K562 (cell line): ENCODE measurements around the gene SEPHS1. TPM values are rescaled to one million over a fixed set of nuclear protein-coding genes. Genes with fewer than 3 reads are reported as not detected.

Source experiments
- MAZ ChIP-seq, 2 experiments: fragments of 450-650 bp in 1 of 2; sonication (generic) in 1 of 2; formaldehyde crosslinking; IDR thresholded peaks in 1 of 2; conservative IDR thresholded peaks in 1 of 2; 2 replicates each; pipeline versions ENCODE4 v1.4.0 to v1.5.0; 2020; ENCODE audit warnings: mild to moderate bottlenecking in 1 of 2, missing genetic modification reagents in 1 of 2
- ZNF644 ChIP-seq: fragments of 200-800 bp; sonication (Bioruptor generic); IDR thresholded peaks from 2 replicates; pipeline ENCODE4 v1.6.1; 2016; ENCODE audit warnings: low read depth, missing genetic modification characterization, missing compliant biosample characterization
- polyA plus RNA-seq, 8 experiments: library from polyadenylated mRNA; depleted of rRNA in 4 of 8; stranded (reverse) in 5 of 8; unstranded in 3 of 8; fragments of >200 nt; fragmentation: Nextera tagmentation in 2 of 8; fragmentation: Illumina TruSeq in 1 of 8; extraction: Ambion mirVana in 2 of 8; extraction: Trizol in 1 of 8; gene quantifications; 2 replicates each; pipeline versions ENCODE4 v1.2.1 to v1.2.3, GENCODE V29; 2011 to 2014; ENCODE audit warnings: inconsistent platforms in 1 of 8, missing spikeins in 1 of 8
- total RNA-seq, 7 experiments: library from RNA; depleted of rRNA in 6 of 7; stranded (reverse); fragments of >200 nt in 6 of 7; fragmentation: Illumina TruSeq in 2 of 7; extraction: Trizol in 2 of 7; gene quantifications; 2 replicates each; pipeline versions ENCODE4 v1.2.1 to v1.2.3, GENCODE V29; 2011 to 2021; ENCODE audit warnings: low replicate concordance in 1 of 7
- TF ChIP-seq, protein P1 (sequence below), 2 experiments: fragments of 450-650 bp; IDR thresholded peaks; 2 replicates each; pipeline ENCODE4 v1.6.1; 2016; ENCODE audit warnings: mild to moderate bottlenecking in 2 of 2, borderline replicate concordance in 1 of 2, low read depth in 1 of 2, moderate library complexity in 1 of 2

Gene SEPHS1
- total and polyA plus RNA-seq, 9 of the 15 experiments (the other 6 are each of a cell fraction or from before 2014, with no cell fraction given): 14.7 to 82.8 (median 41.8) TPM

GRCh38 chr10:13309792-13310191, 38.3 kb downstream of the SEPHS1 start (continued):
- TF ChIP-seq ZNF644 (tag) (no peak), MAZ (CRISPR knock-in tag; conservative IDR thresholded peaks at IDR 0.05 in 1 of 2, IDR thresholded peaks at IDR 0.05 in 1 of 2) (no peak)
- TF ChIP-seq, protein P1, sequence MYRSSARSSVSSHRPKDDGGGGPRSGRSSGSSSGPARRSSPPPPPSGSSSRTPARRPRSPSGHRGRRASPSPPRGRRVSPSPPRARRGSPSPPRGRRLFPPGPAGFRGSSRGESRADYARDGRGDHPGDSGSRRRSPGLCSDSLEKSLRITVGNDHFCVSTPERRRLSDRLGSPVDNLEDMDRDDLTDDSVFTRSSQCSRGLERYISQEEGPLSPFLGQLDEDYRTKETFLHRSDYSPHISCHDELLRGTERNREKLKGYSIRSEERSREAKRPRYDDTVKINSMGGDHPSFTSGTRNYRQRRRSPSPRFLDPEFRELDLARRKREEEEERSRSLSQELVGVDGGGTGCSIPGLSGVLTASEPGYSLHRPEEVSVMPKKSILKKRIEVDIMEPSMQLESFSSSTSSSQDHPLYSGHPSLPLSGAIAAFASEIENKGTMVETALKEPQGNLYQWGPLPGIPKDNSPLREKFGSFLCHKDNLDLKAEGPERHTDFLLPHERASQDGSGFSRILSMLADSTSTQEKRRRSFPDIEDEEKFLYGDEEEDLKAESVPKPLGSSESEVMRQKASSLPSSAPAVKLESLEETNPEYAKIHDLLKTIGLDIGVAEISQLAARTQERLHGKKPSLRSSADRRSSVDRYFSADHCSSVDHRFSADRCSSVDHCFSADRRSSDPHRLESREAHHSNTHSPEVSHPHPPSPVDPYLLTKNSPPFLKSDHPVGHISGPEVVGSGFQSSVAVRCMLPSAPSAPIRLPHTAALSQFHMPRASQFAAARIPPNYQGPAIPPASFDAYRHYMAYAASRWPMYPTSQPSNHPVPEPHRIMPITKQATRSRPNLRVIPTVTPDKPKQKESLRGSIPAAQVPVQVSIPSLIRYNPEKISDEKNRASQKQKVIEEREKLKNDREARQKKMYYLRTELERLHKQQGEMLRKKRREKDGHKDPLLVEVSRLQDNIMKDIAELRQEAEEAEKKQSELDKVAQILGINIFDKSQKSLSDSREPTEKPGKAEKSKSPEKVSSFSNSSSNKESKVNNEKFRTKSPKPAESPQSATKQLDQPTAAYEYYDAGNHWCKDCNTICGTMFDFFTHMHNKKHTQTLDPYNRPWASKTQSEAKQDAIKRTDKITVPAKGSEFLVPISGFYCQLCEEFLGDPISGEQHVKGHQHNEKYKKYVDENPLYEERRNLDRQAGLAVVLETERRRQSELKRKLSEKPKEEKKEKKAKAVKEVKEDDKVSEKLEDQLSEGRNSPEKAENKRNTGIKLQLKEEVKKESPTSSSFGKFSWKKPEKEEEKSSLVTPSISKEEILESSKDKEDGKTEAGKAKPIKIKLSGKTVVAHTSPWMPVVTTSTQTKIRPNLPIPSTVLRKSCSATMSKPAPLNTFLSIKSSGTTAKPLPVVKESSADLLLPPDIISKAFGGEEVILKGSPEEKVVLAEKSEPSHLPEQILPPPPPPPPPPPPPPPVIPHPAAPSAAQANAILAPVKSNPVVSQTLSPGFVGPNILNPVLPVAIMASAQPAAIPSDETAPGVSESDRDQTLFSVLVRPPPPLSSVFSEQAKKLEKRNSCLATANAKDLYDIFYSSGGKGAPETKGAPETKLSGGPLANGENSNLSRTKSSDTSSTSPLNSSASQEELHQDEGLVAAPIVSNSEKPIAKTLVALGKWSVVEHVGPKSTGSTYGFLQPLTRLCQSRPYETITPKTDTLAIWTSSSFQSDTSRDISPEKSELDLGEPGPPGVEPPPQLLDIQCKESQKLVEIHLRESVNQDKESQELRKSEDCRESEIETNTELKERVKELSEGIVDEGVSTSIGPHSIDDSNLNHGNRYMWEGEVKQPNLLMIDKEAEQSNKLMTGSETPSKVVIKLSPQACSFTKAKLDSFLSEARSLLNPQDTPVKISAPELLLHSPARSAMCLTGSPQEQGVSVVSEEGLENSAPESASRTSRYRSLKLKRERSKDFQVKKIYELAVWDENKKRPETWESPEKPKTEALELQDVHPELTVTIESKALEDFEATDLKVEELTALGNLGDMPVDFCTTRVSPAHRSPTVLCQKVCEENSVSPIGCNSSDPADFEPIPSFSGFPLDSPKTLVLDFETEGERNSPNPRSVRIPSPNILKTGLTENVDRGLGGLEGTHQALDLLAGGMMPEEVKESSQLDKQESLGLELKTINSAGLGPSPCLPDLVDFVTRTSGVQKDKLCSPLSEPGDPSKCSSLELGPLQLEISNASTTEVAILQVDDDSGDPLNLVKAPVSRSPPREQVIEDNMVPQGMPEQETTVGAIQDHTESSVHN (IDR thresholded peaks at IDR 0.05; ENCODE audit: borderline replicate concordance in 1 of 2, low read depth in 1 of 2): no peak
